Upper lobe of left lung (tissue), 4 donors: ENCODE measurements around the gene ASB8.

Experiments
- CTCF ChIP-seq, 6 experiments: fragments of 450-650 bp in 4 of 6; fragments of 200-600 bp in 2 of 6; sonication (generic) in 2 of 6; IDR thresholded peaks; one replicate each; pipeline ENCODE4 v1.5.1; 2016 to 2019; ENCODE audit warnings: antibody characterized with exemption in 6 of 6
- EP300 ChIP-seq, 4 donors: sonication (generic); formaldehyde crosslinking; IDR thresholded peaks; one replicate each; pipeline ENCODE4 v1.5.1; 2017; ENCODE audit warnings: antibody characterized with exemption in 4 of 4, control low read depth in 2 of 4
- POLR2A ChIP-seq, 4 donors: fragments of 450-650 bp; IDR thresholded peaks; one replicate each; pipeline ENCODE4 v1.5.1; 2016 to 2017; ENCODE audit warnings: antibody characterized with exemption in 4 of 4, mild to moderate bottlenecking in 2 of 4
- POLR2AphosphoS5 ChIP-seq, 2 donors: sonication (generic); formaldehyde crosslinking; IDR thresholded peaks; one replicate each; pipeline ENCODE4 v1.5.1; 2017; ENCODE audit warnings: antibody characterized with exemption in 2 of 2

- TF ChIP-seq POLR2AphosphoS5 (IDR thresholded peaks at IDR 0.05) (no peak), CTCF (IDR thresholded peaks at IDR 0.05) (no peak), POLR2A (IDR thresholded peaks at IDR 0.05) (no peak), EP300 (IDR thresholded peaks at IDR 0.05) (no peak)
These were observed 23.7 kb upstream of the ASB8 start for GRCh38 chr12:48180857-48181495.
